Stimulated activated memory B cell treated with anti-CD40 and anti-IgM and Interleukin-4, amounts not matched to agents 10 μg/mL and 1 μg/mL and 100 μg/mL, for 72 hours (primary cell): ENCODE results near the gene ATXN7L1.
A peak's percentile ranks its signal among the peaks of the same experiment; 100 is the strongest.

Source experiments
- ATAC-seq: fragments of 150-1000 bp; cut with Tn5 transposase; 2 replicates; pipeline ENCODE4 v1.10.0; 2021
- H3K27ac Mint-ChIP-seq: one replicate; pipeline ENCODE4 v1.8.0; 2022; ENCODE audit warnings: mild to moderate bottlenecking, mixed read lengths
- H3K27me3 Mint-ChIP-seq: one replicate; pipeline ENCODE4 v1.8.0; 2022; ENCODE audit warnings: mixed read lengths
- H3K36me3 Mint-ChIP-seq: one replicate; pipeline ENCODE4 v1.8.0; 2022; ENCODE audit warnings: mixed read lengths
- H3K4me1 Mint-ChIP-seq: one replicate; pipeline ENCODE4 v1.8.0; 2022; ENCODE audit warnings: mixed read lengths
- H3K4me3 Mint-ChIP-seq: one replicate; pipeline ENCODE4 v1.8.0; 2022; ENCODE audit warnings: mild to moderate bottlenecking, moderate library complexity, mixed read lengths
- H3K9me3 Mint-ChIP-seq: one replicate; pipeline ENCODE4 v1.8.0; 2022; ENCODE audit warnings: mixed read lengths

ATXN7L1 gene

DNA sequence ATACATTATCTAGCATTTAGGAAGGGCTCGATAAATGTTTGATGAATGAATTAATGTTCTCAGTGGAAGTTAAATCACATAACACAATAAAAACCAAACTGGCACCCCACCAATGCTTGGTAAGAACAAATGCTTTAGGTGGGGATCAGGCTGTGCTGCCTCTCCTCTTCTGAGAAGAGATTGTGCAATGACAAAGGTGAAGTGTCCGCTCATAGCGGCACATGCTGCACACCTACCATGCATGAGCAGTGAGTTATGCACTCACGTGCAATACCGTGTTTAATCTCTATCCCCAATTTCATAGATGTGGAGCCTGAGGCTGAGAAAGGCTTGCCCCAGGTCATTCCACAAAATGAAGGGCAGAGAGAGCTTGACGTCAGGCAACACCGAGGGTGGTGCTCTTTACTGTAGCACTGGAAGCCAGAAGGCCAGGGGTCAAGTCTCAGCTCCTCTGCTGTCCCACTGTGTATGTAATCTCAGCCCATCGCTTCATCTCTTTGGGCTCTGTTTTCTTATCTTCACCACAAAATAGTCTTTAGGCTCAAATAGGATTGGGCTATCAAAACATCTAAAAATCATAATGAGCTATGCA lies 222.2 kb downstream of the ATXN7L1 start:
- Mint-ChIP-seq H3K4me1 (peaks cover 19% of the 10 kb centered on the region), H3K9me3 (no peaks in the 10 kb centered on the region), H3K36me3 (peaks cover 37% of the 10 kb centered on the region), H3K27ac (no peak overlapping the region), H3K4me3 (no peak overlapping the region), H3K27me3 (no peaks in the 10 kb centered on the region)
- no peak for ATAC-seq

DNA sequence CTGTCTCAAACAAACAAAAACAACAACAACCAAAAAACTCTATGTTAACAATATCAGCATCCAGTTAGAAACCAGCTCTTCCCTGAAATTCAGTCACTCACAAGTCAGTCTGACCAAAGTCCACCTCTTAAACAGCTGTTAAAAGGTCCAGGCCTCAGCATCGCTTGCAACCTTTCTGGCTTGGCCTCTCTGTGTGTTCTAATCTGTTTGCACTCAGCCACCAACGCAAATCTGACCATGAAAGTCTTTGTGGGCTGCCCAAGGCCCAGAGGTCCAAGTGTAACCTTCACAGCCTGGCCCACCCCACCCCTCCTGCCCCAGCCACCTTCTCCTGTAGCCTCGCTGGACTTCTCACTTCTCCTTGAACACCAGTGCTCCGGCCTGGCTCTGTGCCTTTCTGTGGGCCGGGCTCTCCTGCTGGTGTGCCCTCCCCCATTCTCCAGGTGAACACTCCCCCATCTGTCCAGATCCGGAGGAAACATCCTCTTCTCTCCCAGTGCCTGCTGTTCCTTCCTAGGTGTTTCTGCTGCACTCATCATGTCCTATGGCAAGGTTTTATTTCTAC lies 222.9 kb downstream of the ATXN7L1 start:
- Mint-ChIP-seq H3K36me3 (peaks cover 37% of the 10 kb centered on the region), H3K9me3 (no peaks in the 10 kb centered on the region), H3K4me3 (no peak overlapping the region), H3K27ac (no peak overlapping the region), H3K4me1 (peaks cover 20% of the 10 kb centered on the region), H3K27me3 (no peaks in the 10 kb centered on the region)
- ATAC-seq: no peak

DNA sequence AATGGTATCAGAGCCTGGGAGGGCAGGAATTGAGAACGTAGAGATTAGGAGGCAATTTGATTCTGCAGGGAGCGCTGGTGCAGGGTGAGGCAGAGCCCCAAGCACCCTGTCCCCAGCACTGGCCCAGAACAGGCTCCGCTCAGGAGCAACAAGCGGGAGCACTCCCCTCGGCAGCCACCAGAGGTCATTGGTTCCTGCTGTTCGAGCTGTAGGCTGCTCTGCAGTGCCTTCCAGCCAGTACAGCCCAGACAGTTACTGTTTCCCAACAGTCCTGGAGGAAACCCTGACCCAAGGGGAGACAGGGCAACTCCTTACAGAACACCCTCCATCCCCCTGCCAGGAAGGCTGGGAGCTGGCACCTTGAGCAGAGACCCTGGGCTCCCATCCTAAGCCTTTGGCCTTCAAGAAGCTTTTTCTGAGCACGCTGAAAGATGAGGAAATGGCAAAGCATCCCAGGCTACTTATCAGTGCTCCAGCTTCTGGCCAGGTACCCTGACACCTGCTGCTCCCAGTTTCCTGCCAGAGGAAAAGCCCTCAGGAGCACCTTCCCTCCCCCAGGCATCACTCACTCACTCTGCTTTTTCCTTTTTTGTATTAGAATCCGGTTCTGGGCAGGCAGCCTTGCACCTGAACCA lies 223.9 kb downstream of the ATXN7L1 start:
- ATAC-seq: peak; percentile 80
- no peaks in the 10 kb centered on the region for H3K27me3 Mint-ChIP-seq

DNA sequence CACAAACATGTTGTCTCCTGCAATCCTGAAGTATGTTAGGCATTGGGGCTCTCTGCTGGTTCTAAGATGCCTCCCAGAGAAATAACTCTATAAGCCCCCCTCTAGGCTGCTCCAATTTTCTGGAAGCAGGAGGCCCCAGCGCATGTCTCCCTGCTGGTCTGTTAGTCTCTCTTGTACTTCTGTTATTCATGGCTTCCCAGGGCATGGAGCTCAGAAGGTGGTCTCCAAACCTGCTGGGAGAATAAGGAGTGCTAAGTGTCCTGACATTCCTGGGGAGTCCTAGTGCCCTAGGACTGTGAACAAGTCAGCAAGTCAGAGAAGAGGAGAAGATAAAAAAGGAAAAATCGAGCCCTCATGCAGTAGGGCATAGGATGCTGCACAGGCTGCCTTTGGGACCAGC lies 224.6 kb downstream of the ATXN7L1 start:
- H3K27me3 Mint-ChIP-seq: no peaks in the 10 kb centered on the region
- H3K4me3 Mint-ChIP-seq: no peak overlapping the region
- no peaks in the 10 kb centered on the region for H3K9me3 Mint-ChIP-seq
- H3K27ac Mint-ChIP-seq: no peak overlapping the region
- peaks cover 15% of the 10 kb centered on the region for H3K4me1 Mint-ChIP-seq
- ATAC-seq: no peak
- H3K36me3 Mint-ChIP-seq: peaks cover 39% of the 10 kb centered on the region

More for the DNA sequence above, 223.9 kb downstream of the ATXN7L1 start:
- H3K27ac Mint-ChIP-seq: no peak overlapping the region
- peaks cover 20% of the 10 kb centered on the region for H3K4me1 Mint-ChIP-seq
- H3K9me3 Mint-ChIP-seq: no peaks in the 10 kb centered on the region
- H3K36me3 Mint-ChIP-seq: peaks cover 44% of the 10 kb centered on the region
- H3K4me3 Mint-ChIP-seq: no peak overlapping the region

DNA sequence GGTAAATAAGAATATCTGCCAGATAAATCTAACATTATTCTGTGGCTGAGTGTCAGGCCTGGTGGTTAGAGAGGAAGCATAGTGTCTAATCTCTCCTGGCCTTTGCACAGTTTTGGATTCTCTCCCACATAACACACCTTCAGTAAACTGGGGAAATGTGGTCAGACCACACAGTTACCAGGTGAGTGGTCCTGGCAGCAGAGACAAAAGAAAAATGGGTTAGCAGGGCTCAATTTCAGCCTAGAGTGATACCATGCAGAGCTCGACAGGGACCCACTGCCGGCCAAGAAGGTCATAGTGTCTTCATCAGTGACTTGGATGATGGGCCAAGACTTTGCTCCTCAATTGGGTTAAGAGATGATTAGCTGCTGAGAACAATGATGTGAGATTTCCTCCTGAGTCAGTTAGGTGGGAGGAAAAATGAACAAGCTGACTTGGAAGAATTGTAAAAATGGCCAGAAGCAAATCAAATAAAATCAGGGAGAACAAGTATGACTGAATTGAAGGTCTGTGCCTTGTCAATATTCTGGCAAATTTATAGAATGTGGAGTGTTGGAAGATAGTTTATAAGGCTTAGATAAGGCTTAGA lies 225.9 kb downstream of the ATXN7L1 start:
- no peak overlapping the region for H3K4me3 Mint-ChIP-seq
- H3K27me3 Mint-ChIP-seq: no peaks in the 10 kb centered on the region
- ATAC-seq: no peak
- peaks cover 30% of the 10 kb centered on the region for H3K36me3 Mint-ChIP-seq
- no peak overlapping the region for H3K27ac Mint-ChIP-seq
- H3K4me1 Mint-ChIP-seq: peaks cover 14% of the 10 kb centered on the region
- H3K9me3 Mint-ChIP-seq: no peaks in the 10 kb centered on the region

DNA sequence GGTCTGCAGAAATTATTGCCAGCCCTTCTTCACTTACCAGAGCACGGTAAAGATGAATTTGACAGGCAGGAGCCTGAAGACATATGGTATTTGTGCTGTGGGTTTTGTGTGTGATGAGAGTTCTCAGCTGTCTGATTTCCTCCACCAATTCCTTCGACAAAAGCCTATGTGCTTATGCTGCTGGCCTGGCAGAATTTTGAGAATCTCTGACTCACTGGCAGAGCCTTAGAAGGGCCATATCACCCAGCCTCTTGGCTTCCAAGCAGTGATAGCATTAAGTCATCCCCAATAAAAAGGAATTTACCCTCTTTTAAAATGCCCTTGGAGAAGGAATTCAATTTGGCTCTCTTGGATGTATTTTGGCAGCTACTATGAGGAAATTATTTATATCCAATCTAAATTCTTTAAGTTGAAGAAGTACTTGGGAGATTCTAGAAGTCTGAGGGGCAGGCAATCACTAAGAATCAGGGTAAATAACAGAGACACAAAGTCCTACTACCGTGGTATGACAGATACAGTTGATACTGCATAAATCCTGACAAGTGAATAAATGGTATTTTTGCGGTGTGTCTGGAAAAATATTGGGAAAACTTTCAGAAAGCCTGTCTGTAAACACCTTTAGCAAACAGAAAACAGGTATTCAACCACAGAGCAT lies 226.5 kb downstream of the ATXN7L1 start:
- Mint-ChIP-seq H3K9me3 (no peaks in the 10 kb centered on the region), H3K36me3 (peaks cover 27% of the 10 kb centered on the region), H3K27ac (no peak overlapping the region), H3K4me1 (peaks cover 15% of the 10 kb centered on the region), H3K27me3 (no peaks in the 10 kb centered on the region), H3K4me3 (no peak overlapping the region)
- no peak for ATAC-seq

DNA sequence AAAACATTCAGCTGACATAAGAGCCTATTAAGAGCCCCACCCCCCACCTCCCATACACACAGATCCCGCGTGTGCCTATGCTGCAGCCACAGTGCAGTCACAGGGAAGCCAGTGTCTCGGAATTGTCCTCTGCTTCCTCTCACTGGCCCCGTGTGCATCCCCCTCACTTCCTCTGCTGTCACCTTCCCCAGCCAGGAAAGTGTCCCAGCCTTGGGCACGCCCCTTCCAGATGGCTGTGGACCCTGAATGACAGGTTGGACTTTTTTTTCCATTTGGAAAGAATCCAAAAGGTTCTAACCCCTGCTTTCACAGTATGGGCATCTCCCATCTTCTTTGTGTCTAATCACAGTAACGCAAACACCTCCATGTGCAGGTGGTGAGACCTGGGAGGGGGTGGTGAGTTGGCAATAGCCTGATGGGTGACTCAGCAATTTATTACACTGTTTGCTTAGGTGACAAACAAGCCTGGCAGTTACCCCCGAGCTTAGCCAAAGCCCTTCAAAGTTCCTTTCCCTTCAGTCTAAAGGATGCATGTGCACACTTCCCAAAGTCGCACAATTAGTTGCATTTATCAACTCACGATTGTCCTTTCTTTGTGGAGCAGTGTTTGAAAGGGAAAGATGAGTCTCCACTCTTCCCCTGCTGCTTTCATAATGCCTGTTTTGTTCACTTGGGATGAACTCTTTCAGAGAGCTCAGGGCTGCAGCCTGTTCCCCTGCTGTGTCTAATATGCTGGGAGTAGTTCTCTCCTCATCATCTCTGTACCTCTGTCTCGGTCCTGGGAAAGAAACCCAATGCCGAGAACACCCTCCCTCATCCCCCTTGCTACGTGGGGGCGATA lies 227.6 kb downstream of the ATXN7L1 start:
- H3K27ac Mint-ChIP-seq: no peak overlapping the region
- ATAC-seq: no peak
- H3K4me3 Mint-ChIP-seq: no peak overlapping the region
- H3K36me3 Mint-ChIP-seq: peaks cover 26% of the 10 kb centered on the region
- H3K9me3 Mint-ChIP-seq: no peaks in the 10 kb centered on the region
- no peaks in the 10 kb centered on the region for H3K27me3 Mint-ChIP-seq
- H3K4me1 Mint-ChIP-seq: peaks cover 16% of the 10 kb centered on the region

DNA sequence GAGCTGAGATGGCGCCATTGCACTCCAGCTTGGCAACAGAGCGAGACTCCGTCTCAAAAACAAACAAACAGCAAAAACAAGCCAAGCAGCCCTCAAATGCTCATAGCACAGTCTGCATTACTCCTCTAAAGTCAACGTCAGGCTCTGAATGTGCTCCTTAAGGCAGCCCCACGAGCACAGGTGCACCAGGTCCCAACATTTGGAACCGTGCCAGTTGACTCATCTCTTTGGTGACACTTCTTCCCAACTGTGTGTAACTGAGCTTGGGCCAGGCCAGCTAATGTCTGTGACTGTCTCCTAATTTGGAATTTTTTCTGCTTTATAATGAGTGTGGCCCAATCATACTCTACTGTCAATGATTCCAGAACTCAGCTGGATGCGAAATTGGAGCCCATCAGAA lies 228.8 kb downstream of the ATXN7L1 start:
- no peaks in the 10 kb centered on the region for H3K27me3 Mint-ChIP-seq
- no peaks in the 10 kb centered on the region for H3K9me3 Mint-ChIP-seq
- H3K36me3 Mint-ChIP-seq: peaks cover 34% of the 10 kb centered on the region
- H3K4me1 Mint-ChIP-seq: peaks cover 9% of the 10 kb centered on the region
- H3K27ac Mint-ChIP-seq: no peak overlapping the region
- ATAC-seq: no peak
- no peak overlapping the region for H3K4me3 Mint-ChIP-seq

DNA sequence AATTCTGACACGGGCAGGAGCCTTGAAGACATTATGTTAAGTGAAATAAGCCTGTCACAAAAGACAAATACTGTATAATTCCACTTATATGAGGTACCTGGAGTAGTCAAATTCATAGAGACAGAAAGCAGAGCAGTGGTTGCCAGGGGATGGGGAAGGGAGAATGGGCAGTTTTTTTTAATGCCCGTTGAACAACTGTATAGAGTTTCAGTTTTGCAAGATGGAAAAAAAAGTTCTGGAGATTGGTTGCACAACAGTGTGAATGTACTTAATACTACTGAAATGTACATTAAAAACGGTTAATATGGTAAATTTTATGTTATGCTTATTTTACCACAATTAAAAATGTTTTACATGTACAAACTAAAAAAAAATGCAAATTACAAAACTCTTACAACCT lies 231.5 kb downstream of the ATXN7L1 start:
- Mint-ChIP-seq H3K4me3 (no peak overlapping the region), H3K9me3 (no peaks in the 10 kb centered on the region), H3K27me3 (no peaks in the 10 kb centered on the region), H3K36me3 (peaks cover 61% of the 10 kb centered on the region), H3K27ac (no peak overlapping the region), H3K4me1 (peaks cover 17% of the 10 kb centered on the region)
- ATAC-seq: no peak

DNA sequence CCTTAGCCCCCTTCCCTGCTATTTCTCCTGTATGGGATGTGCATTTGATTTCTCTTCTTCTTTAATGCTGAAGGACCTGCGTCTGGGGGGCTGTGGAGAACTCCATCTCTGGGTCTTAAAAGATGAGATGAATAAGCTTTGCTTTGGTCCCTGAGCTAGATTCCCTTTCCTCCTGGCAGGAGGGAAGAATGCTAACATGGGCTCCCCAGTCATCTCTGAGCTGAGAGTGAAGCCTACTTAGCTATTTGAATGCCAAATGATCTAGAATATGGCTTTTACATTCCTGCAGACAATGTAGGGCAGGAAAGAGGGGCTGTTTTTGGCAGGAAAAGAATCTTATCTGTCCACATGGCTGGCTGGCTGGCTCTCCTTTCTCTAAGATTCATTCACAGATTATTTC lies 232.5 kb downstream of the ATXN7L1 start:
- peaks cover 12% of the 10 kb centered on the region for H3K4me1 Mint-ChIP-seq
- H3K9me3 Mint-ChIP-seq: no peaks in the 10 kb centered on the region
- no peak overlapping the region for H3K27ac Mint-ChIP-seq
- no peaks in the 10 kb centered on the region for H3K27me3 Mint-ChIP-seq
- H3K36me3 Mint-ChIP-seq: peaks cover 64% of the 10 kb centered on the region
- ATAC-seq: no peak
- no peak overlapping the region for H3K4me3 Mint-ChIP-seq

DNA sequence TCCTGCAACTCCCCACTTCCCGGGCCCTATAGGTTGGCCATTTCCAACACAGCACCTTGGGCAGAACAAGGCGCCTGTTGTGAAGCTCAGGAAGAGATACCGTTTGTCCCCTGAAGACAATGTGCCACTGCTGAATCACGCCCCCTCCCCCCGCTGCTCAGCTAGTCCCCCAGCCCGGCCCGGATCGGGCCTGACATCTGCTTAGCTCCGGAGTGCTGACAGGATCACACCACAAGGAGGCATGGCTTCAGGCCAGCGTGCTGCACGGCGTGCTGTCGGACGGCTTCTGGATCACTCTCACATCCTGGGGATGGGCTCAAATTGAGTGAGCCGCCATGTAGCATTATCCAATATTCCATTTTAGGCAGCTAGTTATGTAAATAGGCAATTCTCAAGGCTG lies 233.0 kb downstream of the ATXN7L1 start:
- Mint-ChIP-seq H3K9me3 (no peaks in the 10 kb centered on the region), H3K27me3 (no peaks in the 10 kb centered on the region), H3K4me1 (peaks cover 12% of the 10 kb centered on the region), H3K27ac (no peak overlapping the region), H3K36me3 (peaks cover 68% of the 10 kb centered on the region), H3K4me3 (no peak overlapping the region)
- no peak for ATAC-seq

DNA sequence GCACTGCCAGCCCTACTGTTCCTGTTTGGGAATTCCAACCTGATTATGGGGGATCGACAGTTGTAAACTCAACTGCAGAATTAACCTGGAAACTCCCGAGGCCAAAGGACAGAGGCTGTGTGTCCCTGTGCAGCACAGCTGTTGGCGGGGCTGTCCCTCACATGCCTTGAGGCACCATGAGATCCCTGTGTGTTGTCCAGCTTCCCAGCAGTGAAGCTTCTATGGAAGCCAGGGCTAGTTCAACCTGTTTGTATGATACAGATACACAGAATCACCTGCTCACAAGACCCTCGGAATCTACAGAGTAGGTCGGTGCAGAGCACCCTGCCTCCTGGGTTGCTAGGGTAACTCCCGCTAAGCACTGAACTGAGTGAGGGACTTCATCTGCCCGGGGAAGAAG lies 234.1 kb downstream of the ATXN7L1 start:
- Mint-ChIP-seq H3K36me3 (peaks cover 71% of the 10 kb centered on the region), H3K4me3 (no peak overlapping the region), H3K4me1 (peaks cover 12% of the 10 kb centered on the region), H3K27ac (no peak overlapping the region), H3K9me3 (no peaks in the 10 kb centered on the region), H3K27me3 (no peaks in the 10 kb centered on the region)
- no peak for ATAC-seq

DNA sequence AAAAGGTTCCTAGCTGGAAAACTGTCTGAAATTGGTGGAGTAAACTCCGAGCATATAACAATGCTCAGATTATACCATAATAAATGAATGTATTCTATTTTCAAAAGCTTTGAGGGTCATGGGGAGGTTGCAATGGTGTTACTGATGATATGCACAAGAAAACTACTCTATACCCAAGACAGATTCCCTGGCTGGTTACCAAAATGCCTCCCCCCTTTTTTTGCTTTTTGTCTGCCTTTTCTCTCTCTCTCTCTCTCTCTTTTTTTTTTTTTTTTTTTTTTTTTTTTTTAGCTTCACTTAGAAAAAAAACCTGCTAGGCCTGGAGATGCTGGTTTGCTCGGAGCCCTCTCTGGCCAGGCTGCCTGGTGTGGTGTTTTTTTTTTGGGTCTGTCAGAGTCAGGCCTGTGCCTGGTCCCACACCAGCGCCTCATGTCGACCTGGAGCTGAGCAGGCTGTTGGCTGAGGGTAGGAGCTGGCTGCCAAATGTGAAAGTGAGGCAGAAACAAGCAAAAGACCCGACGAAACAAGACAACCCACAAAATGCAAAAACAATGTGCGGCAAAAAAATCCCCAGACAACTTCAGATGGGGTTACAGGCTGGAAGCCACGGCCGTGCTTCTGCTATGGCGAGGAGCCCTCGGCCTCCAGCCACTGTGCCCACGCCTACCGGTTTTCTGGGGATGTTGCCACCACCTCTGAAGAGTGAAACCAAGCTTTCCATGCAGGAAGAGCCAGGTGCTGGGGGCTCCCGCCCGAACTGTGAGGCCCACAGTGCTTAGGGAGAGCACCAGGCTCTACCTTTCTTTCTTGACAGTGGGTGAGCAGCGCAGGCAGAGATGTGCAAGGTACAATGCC lies 235.2 kb downstream of the ATXN7L1 start:
- no peaks in the 10 kb centered on the region for H3K27me3 Mint-ChIP-seq
- H3K4me1 Mint-ChIP-seq: peaks cover 12% of the 10 kb centered on the region
- no peak for ATAC-seq
- H3K27ac Mint-ChIP-seq: peak overlapping the region; percentile 74
- no peaks in the 10 kb centered on the region for H3K9me3 Mint-ChIP-seq
- H3K4me3 Mint-ChIP-seq: no peak overlapping the region
- H3K36me3 Mint-ChIP-seq: peaks cover 82% of the 10 kb centered on the region
